ENCODE measurements around the gene SLC35A5. TPM values are rescaled to one million over a fixed set of nuclear protein-coding genes. Genes with fewer than 3 reads are reported as not detected.

SLC35A5 gene
- total and polyA plus RNA-seq, 2 of the 8 experiments (the other 6 are each of a cell fraction or from before 2014, with no cell fraction given), result 36.5 to 38.6 TPM

DNA sequence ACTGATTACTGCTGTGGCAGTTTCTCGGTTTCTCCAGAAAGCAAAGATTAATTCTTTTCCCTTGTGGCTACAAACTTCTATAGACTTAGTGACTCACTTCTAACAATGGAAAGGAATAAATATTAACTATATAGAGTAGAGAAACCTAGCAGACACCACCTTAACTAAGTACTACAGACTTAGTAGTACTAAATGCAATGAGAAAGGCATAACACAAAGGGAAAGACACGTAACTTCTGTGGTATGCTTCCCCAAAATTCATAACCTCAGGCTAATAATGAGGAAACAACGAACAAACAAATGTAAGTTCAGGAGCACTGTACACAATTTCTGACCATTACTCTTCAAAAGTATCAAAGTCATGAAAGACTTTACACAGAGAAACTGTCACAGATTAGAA lies 31.3 kb upstream of the SLC35A5 start (continued):
- no peak for TF ChIP-seq BRCA1 (IDR thresholded peaks at IDR 0.05; ENCODE audit: low read depth, low read length)
- TF ChIP-seq SP2 (IDR thresholded peaks at IDR 0.05; ENCODE audit: low read length), result no peak
- TF ChIP-seq, protein P1, sequence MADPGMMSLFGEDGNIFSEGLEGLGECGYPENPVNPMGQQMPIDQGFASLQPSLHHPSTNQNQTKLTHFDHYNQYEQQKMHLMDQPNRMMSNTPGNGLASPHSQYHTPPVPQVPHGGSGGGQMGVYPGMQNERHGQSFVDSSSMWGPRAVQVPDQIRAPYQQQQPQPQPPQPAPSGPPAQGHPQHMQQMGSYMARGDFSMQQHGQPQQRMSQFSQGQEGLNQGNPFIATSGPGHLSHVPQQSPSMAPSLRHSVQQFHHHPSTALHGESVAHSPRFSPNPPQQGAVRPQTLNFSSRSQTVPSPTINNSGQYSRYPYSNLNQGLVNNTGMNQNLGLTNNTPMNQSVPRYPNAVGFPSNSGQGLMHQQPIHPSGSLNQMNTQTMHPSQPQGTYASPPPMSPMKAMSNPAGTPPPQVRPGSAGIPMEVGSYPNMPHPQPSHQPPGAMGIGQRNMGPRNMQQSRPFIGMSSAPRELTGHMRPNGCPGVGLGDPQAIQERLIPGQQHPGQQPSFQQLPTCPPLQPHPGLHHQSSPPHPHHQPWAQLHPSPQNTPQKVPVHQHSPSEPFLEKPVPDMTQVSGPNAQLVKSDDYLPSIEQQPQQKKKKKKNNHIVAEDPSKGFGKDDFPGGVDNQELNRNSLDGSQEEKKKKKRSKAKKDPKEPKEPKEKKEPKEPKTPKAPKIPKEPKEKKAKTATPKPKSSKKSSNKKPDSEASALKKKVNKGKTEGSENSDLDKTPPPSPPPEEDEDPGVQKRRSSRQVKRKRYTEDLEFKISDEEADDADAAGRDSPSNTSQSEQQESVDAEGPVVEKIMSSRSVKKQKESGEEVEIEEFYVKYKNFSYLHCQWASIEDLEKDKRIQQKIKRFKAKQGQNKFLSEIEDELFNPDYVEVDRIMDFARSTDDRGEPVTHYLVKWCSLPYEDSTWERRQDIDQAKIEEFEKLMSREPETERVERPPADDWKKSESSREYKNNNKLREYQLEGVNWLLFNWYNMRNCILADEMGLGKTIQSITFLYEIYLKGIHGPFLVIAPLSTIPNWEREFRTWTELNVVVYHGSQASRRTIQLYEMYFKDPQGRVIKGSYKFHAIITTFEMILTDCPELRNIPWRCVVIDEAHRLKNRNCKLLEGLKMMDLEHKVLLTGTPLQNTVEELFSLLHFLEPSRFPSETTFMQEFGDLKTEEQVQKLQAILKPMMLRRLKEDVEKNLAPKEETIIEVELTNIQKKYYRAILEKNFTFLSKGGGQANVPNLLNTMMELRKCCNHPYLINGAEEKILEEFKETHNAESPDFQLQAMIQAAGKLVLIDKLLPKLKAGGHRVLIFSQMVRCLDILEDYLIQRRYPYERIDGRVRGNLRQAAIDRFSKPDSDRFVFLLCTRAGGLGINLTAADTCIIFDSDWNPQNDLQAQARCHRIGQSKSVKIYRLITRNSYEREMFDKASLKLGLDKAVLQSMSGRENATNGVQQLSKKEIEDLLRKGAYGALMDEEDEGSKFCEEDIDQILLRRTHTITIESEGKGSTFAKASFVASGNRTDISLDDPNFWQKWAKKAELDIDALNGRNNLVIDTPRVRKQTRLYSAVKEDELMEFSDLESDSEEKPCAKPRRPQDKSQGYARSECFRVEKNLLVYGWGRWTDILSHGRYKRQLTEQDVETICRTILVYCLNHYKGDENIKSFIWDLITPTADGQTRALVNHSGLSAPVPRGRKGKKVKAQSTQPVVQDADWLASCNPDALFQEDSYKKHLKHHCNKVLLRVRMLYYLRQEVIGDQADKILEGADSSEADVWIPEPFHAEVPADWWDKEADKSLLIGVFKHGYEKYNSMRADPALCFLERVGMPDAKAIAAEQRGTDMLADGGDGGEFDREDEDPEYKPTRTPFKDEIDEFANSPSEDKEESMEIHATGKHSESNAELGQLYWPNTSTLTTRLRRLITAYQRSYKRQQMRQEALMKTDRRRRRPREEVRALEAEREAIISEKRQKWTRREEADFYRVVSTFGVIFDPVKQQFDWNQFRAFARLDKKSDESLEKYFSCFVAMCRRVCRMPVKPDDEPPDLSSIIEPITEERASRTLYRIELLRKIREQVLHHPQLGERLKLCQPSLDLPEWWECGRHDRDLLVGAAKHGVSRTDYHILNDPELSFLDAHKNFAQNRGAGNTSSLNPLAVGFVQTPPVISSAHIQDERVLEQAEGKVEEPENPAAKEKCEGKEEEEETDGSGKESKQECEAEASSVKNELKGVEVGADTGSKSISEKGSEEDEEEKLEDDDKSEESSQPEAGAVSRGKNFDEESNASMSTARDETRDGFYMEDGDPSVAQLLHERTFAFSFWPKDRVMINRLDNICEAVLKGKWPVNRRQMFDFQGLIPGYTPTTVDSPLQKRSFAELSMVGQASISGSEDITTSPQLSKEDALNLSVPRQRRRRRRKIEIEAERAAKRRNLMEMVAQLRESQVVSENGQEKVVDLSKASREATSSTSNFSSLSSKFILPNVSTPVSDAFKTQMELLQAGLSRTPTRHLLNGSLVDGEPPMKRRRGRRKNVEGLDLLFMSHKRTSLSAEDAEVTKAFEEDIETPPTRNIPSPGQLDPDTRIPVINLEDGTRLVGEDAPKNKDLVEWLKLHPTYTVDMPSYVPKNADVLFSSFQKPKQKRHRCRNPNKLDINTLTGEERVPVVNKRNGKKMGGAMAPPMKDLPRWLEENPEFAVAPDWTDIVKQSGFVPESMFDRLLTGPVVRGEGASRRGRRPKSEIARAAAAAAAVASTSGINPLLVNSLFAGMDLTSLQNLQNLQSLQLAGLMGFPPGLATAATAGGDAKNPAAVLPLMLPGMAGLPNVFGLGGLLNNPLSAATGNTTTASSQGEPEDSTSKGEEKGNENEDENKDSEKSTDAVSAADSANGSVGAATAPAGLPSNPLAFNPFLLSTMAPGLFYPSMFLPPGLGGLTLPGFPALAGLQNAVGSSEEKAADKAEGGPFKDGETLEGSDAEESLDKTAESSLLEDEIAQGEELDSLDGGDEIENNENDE (IDR thresholded peaks at IDR 0.05; ENCODE audit: insufficient replicate concordance, low read length), result no peak
- TF ChIP-seq SIRT6 (IDR thresholded peaks at IDR 0.05; ENCODE audit: low read length), result no peak
- TF ChIP-seq BCL11A (IDR thresholded peaks at IDR 0.05; ENCODE audit: low read depth in 2 of 2, low read length in 2 of 2), result no peak
- no peak for TF ChIP-seq CTBP2 (IDR thresholded peaks at IDR 0.05; ENCODE audit: borderline replicate concordance, insufficient read depth, insufficient read length, low read length)
